ENCODE data around the gene ADAMTSL1. TPM values are rescaled to one million over a fixed set of nuclear protein-coding genes. Genes with fewer than 3 reads are reported as not detected.

Gene ADAMTSL1
- total RNA-seq, 4 donors from 2014 or later = 13.3 to 39.7 (median 27.2) TPM

- Histone ChIP-seq H3K4me1 (no peaks in the 10 kb centered on the region), H3K4me3 (no peak overlapping the region), H3K27me3 (no peaks in the 10 kb centered on the region), H3K27ac (no peak overlapping the region), H3K9me3 (no peaks in the 10 kb centered on the region), H3K36me3 (no peaks in the 10 kb centered on the region)
- intact Hi-C loops (cut with DNase I; ENCODE audit: low total_unique reads) = no loop called here
- WGBS, 2 donors (ENCODE audit: low coverage in 1 of 2) = 50 to 77% methylated on average over 1 to 2 of the region's 2 CpGs
- TF ChIP-seq POLR2AphosphoS5 (IDR thresholded peaks at IDR 0.05) (no peak), CTCF (IDR thresholded peaks at IDR 0.05) (no peak), POLR2A (IDR thresholded peaks at IDR 0.05) (no peak), EP300 (IDR thresholded peaks at IDR 0.05; ENCODE audit: low read depth) (no peak)
- in situ Hi-C loops (cut with MboI; ENCODE audit: low pct_ligation_motif_present in 1 of 4, low pct_unique_long_range_greater_than_20kb in 1 of 4, low sequenced_read_pairs in 3 of 4) = no loop called here
- no peak for DNase-seq
Measured at GRCh38 chr9:18935541-18935940, 461.6 kb downstream of the ADAMTSL1 start.

- Histone ChIP-seq H3K4me3 (no peak overlapping the region), H3K27me3 (no peaks in the 10 kb centered on the region), H3K27ac (no peak overlapping the region), H3K4me1 (no peaks in the 10 kb centered on the region), H3K36me3 (no peaks in the 10 kb centered on the region), H3K9me3 (no peaks in the 10 kb centered on the region)
- no peak for DNase-seq
- TF ChIP-seq POLR2A (IDR thresholded peaks at IDR 0.05) (no peak), POLR2AphosphoS5 (IDR thresholded peaks at IDR 0.05) (no peak), CTCF (IDR thresholded peaks at IDR 0.05) (no peak), EP300 (IDR thresholded peaks at IDR 0.05; ENCODE audit: low read depth) (no peak)
- 68 to 69% methylated on average over 4 to 7 of the region's 7 CpGs for WGBS, 2 donors (ENCODE audit: low coverage in 1 of 2)
- intact Hi-C loops (cut with DNase I; ENCODE audit: low total_unique reads) = no loop called here
- in situ Hi-C loops (cut with MboI; ENCODE audit: low pct_ligation_motif_present in 1 of 4, low pct_unique_long_range_greater_than_20kb in 1 of 4, low sequenced_read_pairs in 3 of 4) = no loop called here
Measured at GRCh38 chr9:18936094-18936871, 462.3 kb downstream of the ADAMTSL1 start.

GRCh38 chr9:18939943-18940342 is 466.0 kb downstream of the ADAMTSL1 start:
- no peak for DNase-seq
- intact Hi-C loops (cut with DNase I; ENCODE audit: low total_unique reads) (no loop called here), in situ Hi-C loops (cut with MboI; ENCODE audit: low pct_ligation_motif_present in 1 of 4, low pct_unique_long_range_greater_than_20kb in 1 of 4, low sequenced_read_pairs in 3 of 4) (no loop called here)
- WGBS, 2 donors (ENCODE audit: low coverage in 1 of 2) = 91 to 100% methylated on average over 4 to 5 of the region's 5 CpGs
- Histone ChIP-seq H3K27ac (no peak overlapping the region), H3K4me3 (no peak overlapping the region), H3K4me1 (no peaks in the 10 kb centered on the region), H3K27me3 (no peaks in the 10 kb centered on the region), H3K9me3 (no peaks in the 10 kb centered on the region), H3K36me3 (no peaks in the 10 kb centered on the region)
- no peak for TF ChIP-seq EP300 (IDR thresholded peaks at IDR 0.05; ENCODE audit: low read depth)
- TF ChIP-seq CTCF (IDR thresholded peaks at IDR 0.05) = no peak
- TF ChIP-seq POLR2AphosphoS5 (IDR thresholded peaks at IDR 0.05) = no peak
- TF ChIP-seq POLR2A (IDR thresholded peaks at IDR 0.05) = no peak

- Histone ChIP-seq H3K27ac (no peak overlapping the region), H3K36me3 (no peaks in the 10 kb centered on the region), H3K27me3 (no peaks in the 10 kb centered on the region), H3K9me3 (no peaks in the 10 kb centered on the region), H3K4me3 (no peak overlapping the region), H3K4me1 (no peaks in the 10 kb centered on the region)
- WGBS, 2 donors (ENCODE audit: low coverage in 1 of 2) = 88 to 92% methylated on average over 4 to 8 of the region's 8 CpGs
- in situ Hi-C loops (cut with MboI; ENCODE audit: low pct_ligation_motif_present in 1 of 4, low pct_unique_long_range_greater_than_20kb in 1 of 4, low sequenced_read_pairs in 3 of 4) (no loop called here), intact Hi-C loops (cut with DNase I; ENCODE audit: low total_unique reads) (no loop called here)
- DNase-seq = no peak
- TF ChIP-seq POLR2AphosphoS5 (IDR thresholded peaks at IDR 0.05) = no peak
- TF ChIP-seq POLR2A (IDR thresholded peaks at IDR 0.05) = no peak
- no peak for TF ChIP-seq CTCF (IDR thresholded peaks at IDR 0.05)
- TF ChIP-seq EP300 (IDR thresholded peaks at IDR 0.05; ENCODE audit: low read depth) = no peak
Measured at GRCh38 chr9:18941060-18941740, 467.2 kb downstream of the ADAMTSL1 start.

Data from transverse colon (tissue), 4 donors.